NCI-H2081 treated with DMSO at 0.1 percent for 48 hours (cell line): Measurements from ENCODE around the gene MMP21.

Experiments used
- DNase-seq: peaks from one replicate; lab custom pipeline; 2025; lab: John Stamatoyannopoulos, UW

The MMP21 gene, protein sequence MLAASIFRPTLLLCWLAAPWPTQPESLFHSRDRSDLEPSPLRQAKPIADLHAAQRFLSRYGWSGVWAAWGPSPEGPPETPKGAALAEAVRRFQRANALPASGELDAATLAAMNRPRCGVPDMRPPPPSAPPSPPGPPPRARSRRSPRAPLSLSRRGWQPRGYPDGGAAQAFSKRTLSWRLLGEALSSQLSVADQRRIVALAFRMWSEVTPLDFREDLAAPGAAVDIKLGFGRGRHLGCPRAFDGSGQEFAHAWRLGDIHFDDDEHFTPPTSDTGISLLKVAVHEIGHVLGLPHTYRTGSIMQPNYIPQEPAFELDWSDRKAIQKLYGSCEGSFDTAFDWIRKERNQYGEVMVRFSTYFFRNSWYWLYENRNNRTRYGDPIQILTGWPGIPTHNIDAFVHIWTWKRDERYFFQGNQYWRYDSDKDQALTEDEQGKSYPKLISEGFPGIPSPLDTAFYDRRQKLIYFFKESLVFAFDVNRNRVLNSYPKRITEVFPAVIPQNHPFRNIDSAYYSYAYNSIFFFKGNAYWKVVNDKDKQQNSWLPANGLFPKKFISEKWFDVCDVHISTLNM

DNA sequence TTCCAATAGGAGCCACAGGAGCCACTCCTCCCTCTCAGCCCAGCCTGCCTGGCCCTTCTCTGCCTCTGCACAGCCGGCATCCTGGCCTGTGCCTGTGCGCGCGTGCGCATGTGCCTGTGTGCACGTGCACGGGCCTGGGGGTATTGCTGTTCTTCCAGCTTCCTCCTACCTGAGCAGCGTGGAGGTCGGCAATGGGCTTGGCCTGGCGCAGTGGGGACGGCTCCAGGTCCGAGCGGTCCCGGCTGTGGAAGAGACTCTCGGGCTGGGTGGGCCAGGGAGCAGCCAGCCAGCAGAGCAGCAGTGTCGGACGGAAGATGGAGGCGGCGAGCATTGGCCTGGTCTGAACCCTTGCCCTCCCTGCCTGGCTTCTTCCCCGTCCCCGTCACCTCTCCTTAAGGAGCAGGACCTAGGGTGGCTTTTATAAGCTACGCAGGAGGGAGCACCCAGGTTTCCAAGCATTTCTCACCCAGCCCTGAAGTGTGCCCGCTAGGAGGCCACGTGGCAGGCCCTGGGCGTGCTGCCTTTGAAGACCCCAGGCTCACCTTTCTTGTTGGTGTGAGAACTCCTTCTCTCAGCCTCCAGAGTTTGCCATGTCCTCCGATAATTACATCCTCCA is at the start of gene MMP21:
Gene MMP21, minus strand, starts transcription at position 331 of the 616 bp plus-strand sequence. Its CDS starts 0 bp downstream, at position 331.
- no peak for DNase-seq

DNA sequence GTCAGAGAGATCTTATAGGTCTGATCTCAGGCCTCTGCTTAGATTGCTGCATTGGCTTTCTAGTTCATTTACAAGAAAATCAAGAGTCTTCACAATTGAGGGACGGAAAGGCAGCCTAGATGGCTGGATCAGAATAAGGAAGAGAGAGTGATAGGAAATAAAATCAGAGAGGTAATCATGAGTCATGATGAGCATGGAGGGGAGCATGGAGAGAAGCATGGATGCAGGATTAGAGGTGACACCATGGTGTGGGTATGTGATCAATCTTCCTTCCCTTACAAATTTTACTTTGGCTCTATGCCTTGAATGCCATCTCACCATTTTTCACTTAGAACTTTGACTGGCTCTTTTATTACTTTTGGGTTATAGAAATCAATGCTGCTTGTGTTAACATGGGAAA is 49.1 kb upstream of the MMP21 start:
- DNase-seq = no peak

DNA sequence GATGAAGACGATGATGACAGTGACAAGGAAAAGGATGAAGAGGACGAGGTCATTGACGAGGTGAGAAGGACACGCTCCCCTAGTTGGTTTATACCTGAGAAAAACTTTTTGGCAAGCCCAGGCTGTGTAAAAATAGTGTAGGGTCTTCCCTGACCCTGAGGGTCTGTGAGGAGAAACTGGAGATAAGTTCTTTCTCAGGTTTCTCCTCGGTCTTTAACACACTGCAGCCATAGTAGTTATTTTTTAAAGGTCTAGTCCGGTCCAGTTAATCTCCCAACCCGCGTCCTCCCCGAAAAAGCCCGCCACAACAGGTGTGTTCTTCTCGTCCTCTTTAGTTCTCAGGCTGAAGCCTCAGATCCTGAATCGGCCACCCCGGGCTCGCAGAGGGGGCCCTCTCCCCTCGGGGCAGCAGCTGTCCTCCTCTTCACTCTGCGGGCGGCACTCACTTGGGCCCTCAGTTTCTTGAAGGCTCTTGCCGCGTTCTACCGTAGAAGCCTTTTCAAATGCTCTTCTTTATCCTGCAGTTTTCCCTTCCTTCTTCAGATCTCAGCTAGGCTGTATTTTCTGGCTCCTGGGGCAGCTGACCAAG is 48.1 kb upstream of the MMP21 start:
- no peak for DNase-seq

DNA sequence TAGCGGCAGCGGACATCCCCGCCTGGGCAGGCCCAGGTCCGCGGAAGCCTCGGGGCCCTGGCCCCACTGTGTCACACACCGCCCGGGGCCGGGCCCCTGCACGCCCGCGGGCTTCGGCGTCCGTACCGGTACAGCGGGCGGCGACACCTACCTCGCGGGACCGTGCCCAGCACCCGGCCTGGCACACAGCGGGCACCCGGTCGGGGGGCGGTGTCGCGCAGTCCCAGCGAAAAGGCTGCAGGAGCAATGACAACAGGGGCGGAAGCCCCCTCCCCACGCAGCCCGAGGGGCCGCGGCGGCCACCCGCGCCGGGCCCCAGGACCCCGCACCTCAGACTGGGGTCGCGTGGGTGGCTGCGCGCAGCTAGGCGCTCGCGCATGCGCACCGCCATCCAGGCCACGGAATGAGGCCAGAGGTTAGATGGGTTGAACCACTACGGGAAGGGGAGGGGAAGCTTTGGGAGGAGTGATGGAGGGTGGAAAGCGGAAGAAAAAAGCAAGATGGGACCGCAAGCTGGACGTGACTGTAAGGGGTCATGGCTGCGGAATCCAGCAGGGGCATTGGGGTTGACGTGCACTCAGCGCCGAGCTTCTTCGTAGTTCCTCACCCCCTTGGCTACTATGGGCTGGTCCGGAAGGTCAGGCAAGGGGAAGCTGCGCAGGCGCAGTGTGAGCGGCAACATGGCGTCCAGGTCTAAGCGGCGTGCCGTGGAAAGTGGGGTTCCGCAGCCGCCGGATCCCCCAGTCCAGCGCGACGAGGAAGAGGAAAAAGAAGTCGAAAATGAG is 47.4 kb upstream of the MMP21 start, which contains the start of the genes BCCIP and UROS:
Gene BCCIP, plus strand, starts transcription at position 669 of the 785 bp plus-strand sequence. Its CDS starts 12 bp downstream, at position 681.
Gene UROS, minus strand, starts transcription at position 381 of the 785 bp plus-strand sequence. CDS start 6,759 bp downstream, outside the sequence.
- peak; percentile 55 for DNase-seq

DNA sequence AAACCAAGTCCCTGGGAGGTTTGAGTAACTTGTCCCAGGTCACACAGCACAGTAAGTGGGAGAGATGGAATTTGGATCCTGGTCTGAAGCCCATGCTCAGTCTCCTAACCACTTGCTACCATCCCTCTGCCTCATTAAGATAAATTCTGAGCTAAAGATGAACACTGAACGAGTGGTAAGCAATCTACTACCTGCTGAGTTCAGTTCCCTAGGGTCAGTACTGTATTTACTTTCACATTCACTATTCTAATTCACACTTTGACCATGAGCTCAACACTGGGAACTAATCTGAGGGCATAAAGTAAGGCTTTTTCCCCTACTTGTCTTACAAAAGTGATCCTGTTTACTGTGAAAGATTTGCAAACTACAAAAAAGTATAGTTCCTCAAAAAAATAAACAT is 45.1 kb upstream of the MMP21 start:
- no peak for DNase-seq

DNA sequence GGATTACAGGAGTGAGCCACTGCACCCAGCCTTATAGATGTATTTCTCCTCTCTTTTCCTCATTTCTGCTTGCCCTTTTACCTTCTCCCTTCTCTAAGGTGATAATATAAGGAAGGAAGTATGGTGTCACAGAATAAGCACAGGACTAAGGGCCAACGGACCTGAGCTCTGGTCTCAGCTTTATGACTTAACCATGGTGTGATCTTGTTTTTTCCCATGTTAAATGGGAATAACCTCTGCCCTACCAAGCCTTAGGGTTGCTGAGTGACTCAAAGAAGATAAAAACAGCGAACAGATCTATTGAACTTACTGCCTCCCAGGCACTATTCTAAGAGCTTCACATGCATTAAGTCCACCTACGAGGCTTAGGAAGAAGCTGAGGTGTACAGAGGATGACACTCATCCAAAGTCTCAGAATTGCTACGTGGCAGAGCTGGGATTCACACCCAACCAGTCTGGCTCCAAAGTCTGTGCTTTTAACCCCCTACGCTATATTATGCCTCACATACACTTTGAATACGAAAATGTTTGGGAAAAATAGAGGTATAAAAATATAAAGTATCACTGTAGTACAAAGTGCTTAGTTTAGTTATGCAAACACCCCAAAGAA is 41.8 kb upstream of the MMP21 start:
- no peak for DNase-seq

DNA sequence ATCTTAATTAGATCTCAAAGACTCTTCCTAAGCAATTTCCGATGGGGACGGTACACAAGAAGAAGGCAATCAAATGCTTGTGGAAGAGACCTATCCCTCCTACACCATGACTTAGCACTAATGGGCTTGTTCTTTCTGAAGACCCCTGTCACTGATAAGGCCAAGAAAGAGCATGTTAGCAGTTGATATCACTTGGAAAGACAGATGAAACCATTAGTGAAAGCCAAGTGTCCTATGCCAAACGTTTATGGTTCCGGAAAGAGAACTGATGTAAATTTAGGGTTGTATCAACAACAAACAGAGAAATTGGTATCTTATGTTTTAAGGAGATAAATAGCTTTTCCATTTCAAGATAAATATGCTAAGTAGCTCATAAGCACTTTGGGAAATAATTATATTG is 40.9 kb upstream of the MMP21 start:
- DNase-seq = no peak

DNA sequence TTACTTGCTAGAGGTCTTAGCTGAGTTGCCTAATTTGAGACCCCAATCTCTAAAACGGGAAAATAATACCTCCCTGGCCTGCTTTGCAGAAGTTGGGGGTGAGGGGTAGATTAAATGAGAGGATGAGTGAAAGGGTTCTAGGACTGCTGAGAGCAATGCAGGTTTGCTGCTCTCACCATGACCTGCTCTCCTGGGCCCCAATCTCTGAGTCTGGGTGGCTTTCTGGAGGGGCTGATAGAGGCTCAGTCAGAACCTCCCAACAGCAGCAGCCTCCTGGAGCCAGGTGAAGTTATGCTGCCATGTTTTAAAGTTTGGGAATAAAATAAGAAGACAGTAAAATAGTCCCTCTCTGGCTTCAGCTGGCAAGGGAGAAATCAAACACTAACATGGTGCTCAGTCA is 40.1 kb upstream of the MMP21 start:
- DNase-seq = no peak

DNA sequence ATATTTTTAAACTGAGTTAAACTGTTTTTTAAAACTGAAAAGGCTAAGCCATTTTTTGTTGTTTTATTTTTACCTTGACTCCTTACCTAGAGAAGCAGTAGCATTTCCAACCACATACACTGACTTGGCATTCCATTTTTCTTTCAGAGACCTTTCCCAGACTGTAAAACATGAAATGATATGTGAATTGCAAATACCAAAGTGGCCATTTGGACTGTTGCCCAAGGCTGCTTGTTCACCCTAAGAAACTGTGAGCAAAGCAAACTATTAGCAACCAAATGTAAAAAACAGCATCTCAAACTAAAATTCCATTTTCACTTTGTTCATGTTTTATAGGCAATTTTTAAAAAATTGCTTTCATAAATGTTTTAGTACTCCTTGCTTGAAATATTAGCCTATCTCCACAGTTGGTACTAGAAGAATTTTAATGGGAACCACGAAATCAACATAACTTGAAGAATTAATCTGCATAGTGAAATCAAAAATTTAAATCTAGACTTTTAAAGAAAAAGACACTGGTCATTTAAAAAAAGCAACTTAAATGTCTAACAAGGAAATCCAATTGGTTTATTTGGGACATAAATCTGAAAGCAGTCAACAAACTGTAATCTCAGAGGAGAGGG is 36.6 kb upstream of the MMP21 start:
- DNase-seq = no peak

DNA sequence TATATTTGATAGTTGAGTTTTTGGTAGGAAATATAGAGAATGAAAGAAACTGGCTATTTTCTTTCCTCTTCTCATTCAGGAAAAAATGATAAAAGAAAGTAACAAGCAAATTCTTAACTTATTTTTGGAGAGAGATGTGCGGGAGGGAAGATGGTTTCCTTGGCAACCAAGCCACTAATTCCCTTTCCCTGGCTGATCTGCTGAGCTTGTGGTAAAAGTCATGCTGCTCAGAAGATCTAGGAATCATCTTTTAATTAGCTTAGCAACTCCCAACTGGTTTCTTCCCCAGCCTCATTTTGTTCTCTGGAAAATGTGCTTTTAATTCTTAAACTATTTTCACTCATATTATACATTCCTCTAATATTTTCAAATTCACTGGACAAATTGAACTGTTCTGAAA is 35.6 kb upstream of the MMP21 start:
- DNase-seq = no peak

DNA sequence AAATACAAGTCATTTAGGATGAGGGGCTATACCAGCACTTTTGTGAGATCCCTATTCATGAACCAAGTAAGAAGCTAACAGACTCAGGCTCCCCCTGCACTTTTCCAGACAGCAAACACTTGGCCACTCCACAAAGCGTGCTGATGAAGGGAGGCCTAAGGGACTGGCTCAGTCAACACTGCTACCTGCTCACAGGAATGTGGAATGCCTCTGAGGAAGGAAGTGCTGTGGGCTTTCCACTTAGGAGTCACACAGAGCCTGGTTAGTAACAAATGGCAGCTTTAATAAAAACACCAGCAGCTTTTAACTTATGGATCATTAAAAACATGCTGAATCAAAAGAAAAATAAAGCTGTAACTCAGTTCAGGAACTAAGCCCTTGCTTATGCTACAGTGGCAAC is 32.4 kb upstream of the MMP21 start:
- no peak for DNase-seq

DNA sequence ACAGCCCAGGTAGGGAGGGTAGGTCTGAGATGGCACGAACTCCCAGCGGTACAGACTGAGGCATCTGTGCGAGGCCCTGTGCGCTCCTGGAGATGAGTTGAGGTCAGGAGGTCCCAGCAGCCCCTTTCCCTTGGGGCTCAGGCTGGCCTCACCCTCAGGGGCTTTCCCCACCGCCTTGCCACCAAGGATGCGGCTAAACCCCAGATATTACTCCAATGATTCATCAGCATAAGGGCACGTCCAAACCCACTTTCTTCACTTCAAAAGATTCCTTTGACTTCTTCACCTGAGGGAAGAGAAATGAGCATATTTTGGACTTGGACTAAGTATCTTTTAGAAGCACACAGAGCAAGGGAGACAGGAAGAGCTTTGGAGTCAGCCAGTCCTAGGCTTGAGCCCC is 27.1 kb upstream of the MMP21 start:
- no peak for DNase-seq

DNA sequence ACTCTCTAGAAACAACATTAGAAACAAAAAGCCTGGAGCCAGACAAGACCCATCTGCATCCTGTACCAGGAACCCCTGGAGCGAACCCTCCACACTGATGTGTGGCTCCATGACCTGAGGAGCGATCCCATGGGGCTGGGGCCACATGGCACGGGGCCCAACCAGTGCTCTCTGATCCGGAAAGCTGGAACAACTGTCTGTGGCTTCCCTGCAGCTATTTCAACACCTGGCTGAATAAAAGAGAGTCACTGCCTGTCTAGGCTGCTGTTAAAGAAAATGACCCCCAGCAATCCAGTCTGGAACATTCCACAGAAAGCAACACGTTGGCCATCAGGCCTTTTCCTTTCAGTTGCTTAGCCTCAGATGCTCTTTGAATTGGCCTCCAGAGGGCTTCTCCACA is 26.5 kb upstream of the MMP21 start:
- no peak for DNase-seq

DNA sequence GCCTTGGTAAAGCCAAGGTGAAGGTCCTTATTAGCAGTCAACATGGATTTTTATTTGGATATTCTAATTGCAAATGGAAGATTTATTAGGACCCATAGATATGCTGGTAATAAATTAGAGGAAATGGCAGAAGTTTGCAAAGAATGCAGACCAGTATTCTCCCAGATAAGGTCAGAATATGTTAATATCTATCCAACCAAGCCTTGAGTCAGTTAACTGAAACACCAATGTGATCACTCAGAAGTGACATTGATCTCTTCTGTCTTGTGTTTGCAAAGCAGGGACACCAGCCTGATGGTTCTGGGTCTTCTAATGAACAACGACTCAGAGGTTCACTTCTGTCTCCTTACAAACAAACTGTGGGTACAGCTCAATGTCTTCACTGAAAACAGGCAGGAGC is 26.0 kb upstream of the MMP21 start:
- no peak for DNase-seq

DNA sequence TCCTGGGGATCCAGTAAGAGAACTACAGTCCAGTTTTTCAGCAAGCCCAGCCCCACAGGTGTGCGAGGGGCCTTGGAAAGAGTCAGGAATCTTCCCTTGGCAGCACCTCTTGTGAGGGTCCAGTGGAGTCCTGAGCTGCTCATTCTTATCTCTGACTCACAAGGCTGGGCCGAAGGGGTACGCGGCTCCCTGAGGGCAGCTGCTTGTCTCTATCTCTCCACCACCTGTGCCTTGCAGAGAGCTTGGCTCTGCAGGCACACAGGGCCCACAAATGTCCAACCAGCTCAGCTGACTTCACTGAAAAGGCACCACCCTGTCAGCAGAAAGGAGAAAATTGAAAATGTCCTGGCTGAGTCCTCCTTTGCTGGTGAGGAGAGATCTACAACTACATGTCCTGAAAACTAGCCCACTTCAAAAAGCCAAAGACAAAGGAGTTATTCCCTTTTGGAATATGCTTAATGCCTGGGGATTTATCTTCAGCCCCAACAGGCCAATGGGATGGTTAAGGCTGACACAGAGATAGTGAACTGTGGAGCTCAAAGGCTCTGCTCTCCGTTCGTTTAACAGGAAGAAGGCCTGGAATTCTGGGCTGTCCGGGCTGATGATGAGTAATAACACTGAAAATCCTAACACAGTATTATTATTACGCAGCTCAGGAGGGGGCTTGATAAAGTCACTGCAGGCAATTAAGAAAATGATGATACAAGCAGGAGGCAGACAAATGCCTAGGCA is 24.0 kb upstream of the MMP21 start:
- DNase-seq = no peak

DNA sequence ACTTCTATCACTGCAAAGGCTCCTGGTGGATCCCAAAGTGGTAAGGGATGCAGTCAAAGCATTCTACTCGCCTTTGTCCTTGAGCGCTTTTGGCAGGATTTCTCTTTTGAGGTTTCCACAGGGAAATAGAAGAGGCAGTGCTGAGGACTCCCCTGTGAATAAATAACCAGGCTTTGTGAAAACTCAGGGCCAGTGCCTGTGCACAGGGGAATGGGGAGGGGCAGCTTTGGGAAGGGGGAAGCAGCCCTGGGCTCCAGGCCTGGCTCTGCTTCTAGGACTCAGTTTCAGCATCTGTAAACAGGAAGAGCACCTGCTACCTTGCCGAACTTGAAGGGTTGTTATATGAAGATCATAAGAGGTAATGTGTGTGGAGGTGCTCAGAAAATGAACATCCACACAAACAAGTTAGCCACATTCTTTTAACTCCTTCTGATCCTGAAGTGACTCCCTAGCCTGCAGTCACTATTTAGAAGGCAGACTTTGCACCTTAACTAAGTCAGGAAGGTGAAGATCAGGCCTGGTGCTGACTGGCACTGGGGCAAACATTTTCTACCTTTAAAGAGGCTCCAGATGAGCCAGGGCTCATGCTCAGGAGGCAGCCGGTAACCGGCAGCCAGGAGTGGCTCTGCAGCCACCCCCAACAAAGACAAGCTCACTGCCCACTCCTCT is 22.5 kb upstream of the MMP21 start:
- DNase-seq = no peak

DNA sequence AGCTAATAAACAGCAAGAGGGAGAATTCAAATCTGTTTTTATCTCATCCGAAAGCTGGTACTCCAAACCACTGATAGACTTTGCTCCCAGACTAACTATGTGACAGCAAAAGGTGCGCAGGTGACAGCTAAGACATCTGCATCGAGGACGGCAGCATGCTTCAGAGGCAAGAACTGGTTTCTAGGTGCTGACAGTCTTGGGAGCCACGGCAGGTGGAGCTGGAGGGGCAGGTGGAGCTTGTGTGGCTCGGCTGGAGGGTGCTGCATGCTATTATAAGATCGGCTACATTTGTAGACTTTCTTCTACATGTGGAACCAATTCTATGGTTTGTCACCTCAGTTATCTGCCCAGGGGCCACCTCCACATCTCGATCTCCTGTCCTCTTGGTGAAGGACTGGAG is 21.8 kb upstream of the MMP21 start:
- DNase-seq = no peak

DNA sequence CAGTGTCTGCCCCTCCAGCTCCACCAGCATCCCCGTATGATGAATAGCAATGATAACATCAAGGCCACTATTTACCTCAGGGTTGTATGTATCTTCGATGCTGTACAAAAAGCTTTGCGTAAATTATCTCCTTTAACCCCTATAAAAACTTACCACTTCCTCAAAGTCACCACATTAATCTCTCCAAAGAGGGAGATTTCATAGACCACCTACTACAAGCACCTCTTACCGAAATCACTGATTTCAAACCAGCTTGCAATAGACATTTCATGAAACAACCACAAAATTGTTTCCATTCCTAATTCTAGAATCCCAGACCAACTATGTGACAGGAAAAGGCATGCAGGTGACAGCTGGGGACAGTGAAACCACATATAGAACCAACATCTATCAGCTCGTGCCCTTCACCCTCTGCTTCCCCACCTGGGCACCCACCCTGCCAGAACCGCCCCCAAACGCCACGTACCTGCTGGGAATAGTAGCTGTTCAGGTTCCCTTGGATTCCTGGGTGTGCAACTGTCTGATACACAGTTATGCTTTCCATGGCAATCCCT is 20.1 kb upstream of the MMP21 start:
- no peak for DNase-seq

DNA sequence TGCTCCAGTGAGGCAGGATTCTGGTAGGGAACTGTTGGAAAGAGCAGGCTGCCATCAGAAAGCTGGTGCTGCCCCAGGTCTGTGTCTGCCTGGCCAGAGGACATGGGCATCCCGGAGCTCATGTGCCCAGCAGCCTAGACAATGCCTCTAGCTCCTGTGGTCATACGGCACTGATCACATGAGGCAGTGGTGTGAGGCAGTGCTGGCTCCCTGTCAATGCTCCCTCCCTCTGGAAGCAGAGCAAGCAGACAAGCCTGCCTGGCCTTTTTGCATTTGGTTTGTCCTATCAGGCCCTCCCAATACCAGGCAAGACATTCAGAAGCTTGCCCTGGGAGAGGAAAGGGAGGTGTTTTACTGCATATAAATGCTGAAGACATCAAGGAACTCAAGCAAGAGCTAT is 19.5 kb upstream of the MMP21 start:
- no peak for DNase-seq
